ENCODE measurements around the gene BCL11A.

The BCL11A gene

DNA sequence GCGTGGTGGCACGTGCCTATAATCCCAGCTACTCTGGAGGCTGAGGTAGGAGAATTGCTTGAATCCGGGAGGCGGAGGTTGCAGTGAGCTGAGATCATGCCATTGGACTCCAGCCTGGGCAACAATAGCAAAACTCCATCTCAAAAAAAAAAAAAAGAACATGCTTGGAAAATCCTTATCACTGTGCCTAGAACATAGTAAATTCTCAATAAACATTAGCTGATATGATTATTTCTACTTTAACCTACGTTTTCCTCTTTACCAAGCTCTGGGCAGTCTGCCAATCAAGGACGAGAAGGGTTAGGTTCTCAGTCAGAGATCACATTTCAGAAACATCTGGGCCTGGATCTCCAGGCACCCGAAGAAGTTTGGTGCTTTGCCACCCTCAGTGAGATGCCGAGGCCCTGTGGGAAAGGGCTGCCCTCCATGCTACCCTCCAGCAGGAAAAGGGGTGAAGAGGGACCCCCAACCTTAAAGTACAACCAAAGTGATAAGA is 107.7 kb downstream of the BCL11A start:
- peak overlapping the region; percentile 99 for H3K27ac Mint-ChIP-seq
- peaks cover 58% of the 10 kb centered on the region for H3K4me1 Mint-ChIP-seq
- no peak overlapping the region for H3K4me3 Mint-ChIP-seq
- no peaks in the 10 kb centered on the region for H3K9me3 Mint-ChIP-seq
- no peaks in the 10 kb centered on the region for H3K27me3 Mint-ChIP-seq
- ATAC-seq (ENCODE audit: low read depth) (no peak), DNase-seq (ENCODE audit: low spot score in 2 of 2) (no peak)
- H3K36me3 Mint-ChIP-seq = no peaks in the 10 kb centered on the region

DNA sequence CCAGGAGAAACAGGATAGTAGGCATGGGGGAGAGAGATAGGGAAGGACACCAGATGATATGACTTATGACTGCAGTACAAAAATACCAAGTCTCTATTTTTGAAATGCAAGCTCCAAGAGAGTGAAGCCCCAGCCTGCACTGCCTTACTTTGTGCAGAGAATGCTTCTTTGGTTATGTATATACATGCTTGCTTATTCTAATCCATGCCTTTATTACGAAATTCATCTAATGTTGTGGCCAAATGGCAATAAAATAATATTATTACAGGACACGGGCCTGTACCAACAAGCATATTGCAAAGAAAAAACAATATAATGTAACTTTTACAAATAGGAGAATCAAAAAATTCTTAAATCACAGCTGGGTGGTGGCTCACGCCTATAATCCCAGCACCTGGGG is 110.8 kb downstream of the BCL11A start:
- Mint-ChIP-seq H3K27ac (no peak overlapping the region), H3K4me1 (peaks cover 61% of the 10 kb centered on the region), H3K4me3 (no peak overlapping the region), H3K27me3 (no peaks in the 10 kb centered on the region), H3K9me3 (no peaks in the 10 kb centered on the region), H3K36me3 (peaks cover 2% of the 10 kb centered on the region)
- ATAC-seq (ENCODE audit: low read depth) (no peak), DNase-seq (ENCODE audit: low spot score in 2 of 2) (no peak)

DNA sequence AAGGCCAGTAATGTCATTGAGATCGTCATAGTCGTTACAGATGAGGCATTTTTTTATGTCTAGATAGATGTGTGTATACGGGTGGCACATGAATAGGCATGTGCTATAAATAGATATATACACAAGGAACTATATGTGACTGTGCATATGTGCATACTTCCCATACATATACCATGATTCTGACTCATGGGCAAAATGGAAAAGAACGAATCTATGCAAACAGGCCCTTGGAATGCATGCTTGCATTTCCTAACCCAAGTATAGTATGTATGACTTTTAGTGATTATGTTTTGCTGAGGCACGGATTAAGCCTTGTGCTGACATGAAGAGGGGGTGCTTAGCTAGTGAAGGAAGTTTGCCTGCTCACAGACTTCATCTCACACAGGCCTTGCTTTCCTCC is 111.7 kb downstream of the BCL11A start:
- Mint-ChIP-seq H3K4me1 (peaks cover 59% of the 10 kb centered on the region), H3K4me3 (no peak overlapping the region), H3K9me3 (no peaks in the 10 kb centered on the region), H3K27ac (peak overlapping the region; percentile 65), H3K36me3 (peaks cover 2% of the 10 kb centered on the region), H3K27me3 (no peaks in the 10 kb centered on the region)
- DNase-seq (ENCODE audit: low spot score in 2 of 2) (no peak), ATAC-seq (ENCODE audit: low read depth) (no peak)

DNA sequence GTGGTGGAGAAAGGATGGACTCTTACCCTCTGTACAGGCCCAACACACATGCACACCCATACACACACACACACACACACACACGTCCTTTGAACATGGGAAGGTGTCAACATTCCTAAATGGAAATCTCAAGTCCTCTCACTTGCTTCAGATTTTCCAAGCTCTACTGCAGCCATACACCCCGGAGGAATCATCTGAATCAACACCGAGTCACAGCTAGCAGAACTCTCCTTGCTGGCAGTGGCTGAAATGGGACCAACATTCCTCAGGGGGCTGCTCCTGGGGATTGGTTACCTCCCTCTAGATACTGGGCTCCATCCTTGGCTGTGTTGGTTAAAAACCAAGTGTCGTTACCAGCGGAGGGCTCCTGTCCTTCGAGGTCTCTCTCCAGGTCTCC is 112.7 kb downstream of the BCL11A start:
- DNase-seq (ENCODE audit: low spot score in 2 of 2) = no peak
- Mint-ChIP-seq H3K27ac (peak overlapping the region; percentile 99), H3K27me3 (no peaks in the 10 kb centered on the region), H3K9me3 (no peaks in the 10 kb centered on the region), H3K4me3 (no peak overlapping the region), H3K36me3 (peaks cover 2% of the 10 kb centered on the region), H3K4me1 (peaks cover 58% of the 10 kb centered on the region)
- no peak for ATAC-seq (ENCODE audit: low read depth)

DNA sequence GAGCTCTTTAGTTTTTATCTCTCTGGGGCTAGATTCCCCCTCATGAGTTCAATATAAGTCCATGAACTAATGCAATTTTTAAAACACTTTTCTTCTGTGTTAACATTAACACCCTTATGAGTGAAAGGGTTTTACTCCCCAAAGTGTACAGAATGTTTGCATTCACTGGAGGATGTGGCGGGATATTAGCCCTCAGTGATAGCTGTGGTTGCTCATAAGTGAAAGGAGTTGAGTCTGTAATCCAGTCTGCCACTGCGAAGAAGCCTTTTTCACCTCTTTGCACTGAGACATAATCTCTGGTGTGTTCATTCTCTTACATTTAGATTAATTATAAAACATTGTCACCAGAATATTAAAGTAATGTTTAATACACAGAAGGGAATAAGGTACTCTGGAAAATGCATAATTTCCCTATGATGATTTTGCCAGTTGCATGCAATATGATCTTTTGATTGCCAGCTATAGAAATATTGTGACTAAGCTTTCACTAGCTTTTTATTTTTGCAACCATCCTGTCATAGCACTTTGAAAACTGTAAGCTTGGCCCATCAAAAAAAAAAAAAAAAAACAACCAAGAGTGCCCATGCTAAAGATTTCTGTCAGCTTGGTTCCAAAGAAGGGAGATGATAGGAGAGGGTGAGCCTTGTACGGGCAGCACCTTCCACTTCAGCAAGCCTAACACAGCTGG is 113.2 kb downstream of the BCL11A start:
- peaks cover 60% of the 10 kb centered on the region for H3K4me1 Mint-ChIP-seq
- peaks cover 2% of the 10 kb centered on the region for H3K36me3 Mint-ChIP-seq
- DNase-seq (ENCODE audit: low spot score in 2 of 2) = no peak
- ATAC-seq (ENCODE audit: low read depth) = no peak
- H3K27me3 Mint-ChIP-seq = no peaks in the 10 kb centered on the region
- no peaks in the 10 kb centered on the region for H3K9me3 Mint-ChIP-seq
- H3K27ac Mint-ChIP-seq = peak overlapping the region; percentile 99
- H3K4me3 Mint-ChIP-seq = peak overlapping the region; percentile 72

DNA sequence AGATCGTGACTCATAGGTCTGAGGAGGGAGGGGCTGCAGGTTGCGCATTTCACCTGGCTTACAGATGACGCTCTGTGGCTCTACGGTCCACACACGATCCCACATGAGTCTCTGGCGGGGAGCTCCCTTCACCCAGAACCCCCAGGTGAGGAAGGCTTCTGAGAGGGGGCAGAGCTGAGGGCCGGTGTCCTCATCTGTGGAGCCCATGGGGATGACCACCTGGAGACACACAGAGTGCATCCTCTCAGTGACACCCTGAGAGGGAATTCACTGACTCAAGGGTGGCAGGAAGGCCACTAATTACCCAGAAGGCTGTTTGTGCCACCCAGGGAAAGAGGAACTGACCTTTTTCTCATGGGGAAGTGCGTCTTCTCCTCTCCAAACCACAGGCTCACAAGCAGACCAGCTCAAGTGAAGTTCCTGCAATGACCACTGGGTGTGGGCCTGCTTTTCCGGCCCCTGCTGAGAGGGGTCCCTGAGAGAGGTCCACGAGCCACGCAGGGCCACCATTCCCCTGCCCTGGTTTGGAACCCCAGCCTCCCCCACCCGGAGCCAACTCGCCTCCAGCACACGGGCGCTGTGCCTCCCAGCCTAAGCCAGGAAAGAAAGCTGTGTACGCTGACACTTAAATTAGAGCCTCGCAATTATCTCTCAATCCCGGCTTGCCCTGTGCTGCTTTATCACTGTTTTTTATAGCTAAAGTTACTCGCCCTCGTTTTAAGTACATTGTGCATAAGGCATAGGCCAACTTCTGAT is 114.1 kb downstream of the BCL11A start:
- H3K4me3 Mint-ChIP-seq = peak overlapping the region; percentile 72
- peak; percentile 80 to 83 for DNase-seq (ENCODE audit: low spot score in 2 of 2)
- H3K27ac Mint-ChIP-seq = peak overlapping the region; percentile 99

DNA sequence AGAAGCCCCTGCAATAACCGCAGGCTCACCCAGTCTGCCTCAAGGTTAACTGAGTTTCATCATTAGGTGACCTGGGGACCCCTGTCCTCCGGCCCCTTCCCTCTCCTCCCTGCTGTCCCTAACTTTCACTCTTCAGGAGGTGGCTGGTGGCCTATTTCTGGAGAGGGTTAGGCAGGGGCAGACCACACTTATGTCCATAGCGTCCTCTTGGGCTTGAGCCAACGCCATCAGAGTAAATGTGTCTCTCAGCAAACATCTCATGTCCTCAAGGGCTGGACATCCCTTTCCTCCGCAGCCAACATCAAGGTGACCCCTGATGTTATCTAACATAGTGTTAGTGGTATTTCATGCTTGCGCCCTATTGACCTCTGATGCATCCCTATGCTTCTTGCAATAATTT is 114.8 kb downstream of the BCL11A start:
- peaks cover 50% of the 10 kb centered on the region for H3K4me1 Mint-ChIP-seq

More for the DNA sequence above, 114.1 kb downstream of the BCL11A start:
- peak; percentile 93 for ATAC-seq (ENCODE audit: low read depth)
- Mint-ChIP-seq H3K36me3 (peaks cover 2% of the 10 kb centered on the region), H3K9me3 (no peaks in the 10 kb centered on the region), H3K27me3 (no peaks in the 10 kb centered on the region), H3K4me1 (peaks cover 55% of the 10 kb centered on the region)

DNA sequence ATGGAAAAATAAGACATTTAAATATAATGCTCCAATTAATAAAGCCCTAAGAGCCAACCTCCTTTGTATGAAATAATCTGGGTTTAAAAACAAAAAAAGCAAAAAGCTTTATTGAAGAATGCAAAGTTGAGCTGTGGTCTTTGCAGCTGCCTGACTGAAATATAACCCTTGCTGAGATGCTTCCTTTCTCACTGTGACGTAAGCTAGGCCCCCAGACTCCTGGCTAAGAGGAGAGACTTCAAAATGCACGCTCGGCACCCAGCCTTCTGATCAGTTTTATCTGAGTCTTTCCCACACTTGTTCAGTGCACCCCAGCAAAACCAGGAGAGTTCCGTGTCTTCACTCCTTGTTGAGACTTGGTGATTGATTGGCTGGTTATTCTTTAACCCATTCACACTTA is 115.3 kb downstream of the BCL11A start:
- peaks cover 2% of the 10 kb centered on the region for H3K36me3 Mint-ChIP-seq
- peak overlapping the region; percentile 99 for H3K27ac Mint-ChIP-seq
- no peaks in the 10 kb centered on the region for H3K9me3 Mint-ChIP-seq
- no peak overlapping the region for H3K4me3 Mint-ChIP-seq
- ATAC-seq (ENCODE audit: low read depth) = no peak
- no peaks in the 10 kb centered on the region for H3K27me3 Mint-ChIP-seq
- H3K4me1 Mint-ChIP-seq = peaks cover 55% of the 10 kb centered on the region
- DNase-seq (ENCODE audit: low spot score in 2 of 2) = no peak

More for the DNA sequence above, 114.8 kb downstream of the BCL11A start:
- Mint-ChIP-seq H3K27ac (peak overlapping the region; percentile 99), H3K9me3 (no peaks in the 10 kb centered on the region), H3K36me3 (peaks cover 2% of the 10 kb centered on the region), H3K27me3 (no peaks in the 10 kb centered on the region), H3K4me3 (peak overlapping the region; percentile 72)
- DNase-seq (ENCODE audit: low spot score in 2 of 2) = no peak
- no peak for ATAC-seq (ENCODE audit: low read depth)

DNA sequence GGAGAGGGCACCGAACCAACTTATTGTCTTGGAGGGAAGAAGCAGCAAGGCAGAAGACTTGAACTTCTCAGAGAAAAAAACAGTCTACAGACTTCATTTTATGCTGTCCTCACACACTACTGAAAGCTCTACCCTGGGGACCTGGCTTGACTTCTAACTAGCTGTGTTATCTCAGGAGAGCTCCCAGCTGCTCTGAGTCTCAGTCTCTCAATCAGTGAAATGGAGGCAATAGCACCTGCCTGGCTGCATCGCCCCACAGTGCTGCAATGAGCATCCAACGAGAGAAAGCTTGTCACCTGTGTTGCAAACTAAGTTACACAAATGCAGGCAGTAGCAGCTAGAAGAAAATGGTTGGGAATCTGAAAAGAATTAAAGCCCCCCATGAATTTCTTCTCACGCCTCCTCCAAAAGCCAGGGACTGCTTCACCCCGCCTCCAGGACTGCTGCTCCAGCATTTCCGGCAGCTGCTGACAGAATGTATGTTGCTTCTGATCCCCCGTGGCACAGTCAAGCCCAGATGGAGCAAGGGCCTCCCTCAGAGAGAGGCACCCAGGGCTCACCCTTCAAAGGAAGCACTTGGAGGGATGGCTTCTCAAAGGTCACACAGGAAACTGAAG is 116.3 kb downstream of the BCL11A start:
- Mint-ChIP-seq H3K4me1 (peaks cover 57% of the 10 kb centered on the region), H3K36me3 (peaks cover 2% of the 10 kb centered on the region), H3K4me3 (no peak overlapping the region), H3K9me3 (no peaks in the 10 kb centered on the region), H3K27ac (peak overlapping the region; percentile 9), H3K27me3 (no peaks in the 10 kb centered on the region)
- DNase-seq (ENCODE audit: low spot score in 2 of 2) (no peak), ATAC-seq (ENCODE audit: low read depth) (no peak)

DNA sequence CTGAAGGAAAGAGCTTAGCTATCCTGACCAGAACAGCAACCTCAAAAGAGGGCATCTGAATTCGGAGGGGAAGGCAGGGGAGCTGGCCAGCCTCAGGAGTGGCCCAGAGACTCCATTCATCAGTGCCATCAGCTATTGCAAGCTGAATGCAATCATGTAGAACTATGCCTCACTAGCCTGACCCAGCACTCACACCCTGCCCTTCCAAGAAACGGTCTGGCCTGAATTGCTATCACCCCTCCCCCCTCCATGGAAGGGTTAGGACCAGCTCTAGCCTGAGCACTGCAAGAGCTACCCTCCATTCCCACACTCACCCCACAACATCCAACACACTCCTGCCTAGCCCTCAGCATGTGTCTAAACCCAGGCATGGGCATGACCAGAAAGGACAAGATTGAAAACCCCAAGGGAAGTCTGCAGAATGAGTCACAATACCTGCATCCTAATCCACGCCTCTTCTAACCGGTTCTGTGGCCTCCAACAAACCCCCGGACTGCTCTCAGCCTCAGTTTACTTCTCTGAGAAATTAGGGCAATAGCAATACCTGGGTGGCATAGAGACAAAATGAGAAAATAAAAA is 120.3 kb downstream of the BCL11A start:
- Mint-ChIP-seq H3K4me1 (peaks cover 31% of the 10 kb centered on the region), H3K36me3 (no peaks in the 10 kb centered on the region), H3K4me3 (no peak overlapping the region), H3K27me3 (no peaks in the 10 kb centered on the region), H3K27ac (peak overlapping the region; percentile 65), H3K9me3 (no peaks in the 10 kb centered on the region)
- ATAC-seq (ENCODE audit: low read depth) (no peak), DNase-seq (ENCODE audit: low spot score in 2 of 2) (no peak)

DNA sequence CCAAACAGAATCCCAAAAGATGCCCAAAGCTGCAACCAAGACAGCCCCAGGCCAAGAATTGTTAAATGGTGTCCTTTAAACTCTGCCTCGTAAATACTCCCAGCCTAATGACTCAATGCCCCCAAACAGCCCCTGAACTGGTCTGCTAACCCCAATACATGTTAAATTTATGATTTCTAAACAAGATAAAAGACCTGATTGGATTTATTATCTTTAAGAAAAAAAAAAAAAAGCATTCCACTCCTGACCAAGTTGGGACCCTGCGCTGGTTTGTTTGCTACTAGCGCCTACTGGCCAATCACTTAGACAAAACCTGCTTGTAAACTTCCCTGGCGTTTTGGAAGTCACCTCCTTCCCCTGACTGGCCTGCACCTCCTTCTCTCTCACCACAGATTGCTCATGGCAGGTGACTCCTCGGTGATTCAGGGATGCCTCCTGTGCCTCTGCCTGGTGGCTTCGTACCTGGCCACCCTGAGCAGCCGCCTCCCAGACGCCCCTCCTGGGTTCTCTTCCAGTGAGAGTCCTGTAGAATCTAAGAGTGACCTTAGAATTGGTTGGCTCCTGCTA is 121.3 kb downstream of the BCL11A start:
- H3K4me3 Mint-ChIP-seq = no peak overlapping the region
- peaks cover 1% of the 10 kb centered on the region for H3K9me3 Mint-ChIP-seq
- ATAC-seq (ENCODE audit: low read depth) (no peak), DNase-seq (ENCODE audit: low spot score in 2 of 2) (no peak)
- peaks cover 31% of the 10 kb centered on the region for H3K4me1 Mint-ChIP-seq
- H3K36me3 Mint-ChIP-seq = no peaks in the 10 kb centered on the region
- no peak overlapping the region for H3K27ac Mint-ChIP-seq
- H3K27me3 Mint-ChIP-seq = no peaks in the 10 kb centered on the region

DNA sequence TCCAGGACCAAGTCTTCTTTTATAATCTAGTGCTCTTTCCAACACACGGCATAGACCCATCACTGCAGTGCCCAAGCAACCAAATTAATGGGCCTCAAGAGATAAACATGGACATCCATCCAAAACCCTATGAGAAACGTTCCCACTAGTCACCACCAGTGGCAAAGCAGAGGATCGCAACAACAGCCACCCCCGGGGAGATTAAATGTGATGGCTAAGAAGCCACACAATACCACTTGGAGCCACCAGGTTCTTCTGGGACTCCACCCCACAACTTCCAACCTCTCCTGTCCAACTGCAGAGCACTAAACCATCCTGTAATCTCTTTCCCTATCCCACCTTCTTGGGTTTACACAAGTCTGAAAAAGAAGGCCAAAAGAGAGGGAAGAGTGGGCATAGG is 123.8 kb downstream of the BCL11A start:
- no peak overlapping the region for H3K27ac Mint-ChIP-seq
- DNase-seq (ENCODE audit: low spot score in 2 of 2) (no peak), ATAC-seq (ENCODE audit: low read depth) (no peak)
- peaks cover 1% of the 10 kb centered on the region for H3K9me3 Mint-ChIP-seq
- no peak overlapping the region for H3K4me3 Mint-ChIP-seq
- no peaks in the 10 kb centered on the region for H3K27me3 Mint-ChIP-seq
- peaks cover 19% of the 10 kb centered on the region for H3K4me1 Mint-ChIP-seq
- peaks cover 3% of the 10 kb centered on the region for H3K36me3 Mint-ChIP-seq

DNA sequence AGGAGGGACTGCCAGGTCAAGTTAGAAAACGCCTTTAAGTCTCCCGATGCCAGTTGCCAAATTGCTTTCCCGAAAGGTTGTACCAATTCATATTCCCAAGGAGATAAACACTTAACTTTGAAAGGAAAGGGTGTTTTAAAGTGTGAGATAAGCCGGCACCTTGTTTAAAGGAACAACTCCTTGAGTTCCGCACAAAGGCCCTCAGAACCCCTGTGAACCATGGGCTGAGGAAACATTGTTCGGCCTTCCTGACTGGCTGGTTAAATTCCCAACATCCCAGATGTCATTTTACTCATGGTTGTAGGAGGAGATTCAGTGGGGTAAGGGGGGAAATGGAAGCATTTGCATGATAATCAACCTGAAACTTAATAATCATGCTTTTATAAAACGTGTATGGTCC is 126.6 kb downstream of the BCL11A start:
- Mint-ChIP-seq H3K4me1 (peaks cover 11% of the 10 kb centered on the region), H3K27me3 (no peaks in the 10 kb centered on the region), H3K36me3 (peaks cover 3% of the 10 kb centered on the region), H3K9me3 (peaks cover 1% of the 10 kb centered on the region), H3K27ac (no peak overlapping the region), H3K4me3 (no peak overlapping the region)
- no peak for ATAC-seq (ENCODE audit: low read depth)
- no peak for DNase-seq (ENCODE audit: low spot score in 2 of 2)

DNA sequence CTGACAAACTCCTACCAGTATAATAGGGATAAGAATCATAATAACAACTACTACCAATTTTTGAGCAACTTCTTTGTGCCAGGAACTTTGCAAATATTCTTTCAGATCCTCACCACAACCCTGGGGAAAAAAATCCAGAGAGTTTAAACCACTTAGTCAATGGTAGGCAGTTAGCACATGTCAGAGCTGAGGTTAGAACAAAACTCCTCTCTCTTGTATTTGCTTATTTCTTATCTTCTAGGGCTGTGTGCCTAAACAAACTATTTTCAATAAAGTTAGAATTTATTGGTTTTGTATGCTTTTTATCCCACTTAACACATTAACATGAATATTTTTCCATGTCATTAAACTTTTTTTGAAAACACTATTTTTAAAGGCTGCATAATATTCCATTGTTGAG is 127.1 kb downstream of the BCL11A start:
- no peak overlapping the region for H3K27ac Mint-ChIP-seq
- no peak overlapping the region for H3K4me3 Mint-ChIP-seq
- no peak for DNase-seq (ENCODE audit: low spot score in 2 of 2)
- peaks cover 3% of the 10 kb centered on the region for H3K36me3 Mint-ChIP-seq
- H3K9me3 Mint-ChIP-seq = peaks cover 1% of the 10 kb centered on the region
- H3K27me3 Mint-ChIP-seq = no peaks in the 10 kb centered on the region
- H3K4me1 Mint-ChIP-seq = peaks cover 11% of the 10 kb centered on the region
- ATAC-seq (ENCODE audit: low read depth) = no peak
